Measurements from ENCODE around the gene ARMC3.
"Not testable (repeated sequence)": the region's sequence is repeated elsewhere in the genome, so short reads cannot be mapped to it uniquely, and the experiment has no call there.

- TF ChIP-seq CTCF, POLR2A (IDR thresholded peaks at IDR 0.05): not testable (repeated sequence)
These were observed 18.2 kb upstream of the ARMC3 start for GRCh38 chr10:22909673-22910072.

Data from heart left ventricle (tissue), 13 donors.